Uterus (tissue), 4 donors: ENCODE measurements around the gene PYROXD2. TPM values are rescaled to one million over a fixed set of nuclear protein-coding genes. Genes with fewer than 3 reads are reported as not detected.

Experiments
- DNase-seq, 2 donors: peaks; one replicate each; pipeline ENCODE4 v3.0.0-alpha.2; 2019 to 2020
- H3K27ac ChIP-seq, 2 donors: fragments of 200-600 bp; sonication (generic); 1 replicate in 1 of 2; 2 replicates in 1 of 2; pipeline ENCODE4 v1.5.1; 2016 to 2018
- H3K27me3 ChIP-seq, 2 donors: fragments of 200-600 bp; sonication (generic); one replicate each; pipeline ENCODE4 v1.5.1; 2018 to 2019; ENCODE audit warnings: control low read depth in 1 of 2
- H3K36me3 ChIP-seq, 2 donors: fragments of 200-600 bp; sonication (generic); one replicate each; pipeline ENCODE4 v1.5.1; 2019; ENCODE audit warnings: control low read depth in 1 of 2
- H3K4me1 ChIP-seq, 2 donors: fragments of 200-600 bp; sonication (generic); one replicate each; pipeline ENCODE4 v1.5.1; 2018 to 2019; ENCODE audit warnings: control low read depth in 1 of 2
- H3K4me3 ChIP-seq, 2 donors: fragments of 200-600 bp; sonication (generic); 1 replicate in 1 of 2; 2 replicates in 1 of 2; pipeline ENCODE4 v1.5.1; 2018 to 2019; ENCODE audit warnings: mild to moderate bottlenecking in 1 of 2
- H3K9me3 ChIP-seq, 2 donors: fragments of 200-600 bp; sonication (generic); one replicate each; pipeline ENCODE4 v1.5.1; 2019; ENCODE audit warnings: control low read depth in 1 of 2
- POLR2A ChIP-seq, 2 donors: fragments of 450-650 bp; IDR thresholded peaks; one replicate each; pipeline ENCODE4 v1.6.1; 2016; ENCODE audit warnings: antibody characterized with exemption in 2 of 2, mild to moderate bottlenecking in 1 of 2, moderate library complexity in 1 of 2
- intact Hi-C: fragments of 100-400 bp; cut with DNase I; formaldehyde crosslinking; loops from one replicate; pipeline ENCODE4 v1.15.1; 2023; ENCODE audit warnings: low total_unique reads
- total RNA-seq, 4 donors: library from RNA; depleted of rRNA in 3 of 4; stranded (reverse); fragments of >200 nt in 3 of 4; gene quantifications; one replicate each; pipeline versions ENCODE4 v1.1.0 to v1.2.4, GENCODE V29; 2014 to 2023
- TF ChIP-seq, protein P1 (sequence below), 4 experiments: fragments of 200-600 bp in 2 of 4; fragments of 450-650 bp in 2 of 4; sonication (generic) in 2 of 4; IDR thresholded peaks; one replicate each; pipeline ENCODE4 v1.5.1; 2016 to 2019; ENCODE audit warnings: antibody characterized with exemption in 4 of 4, mild to moderate bottlenecking in 2 of 4, moderate library complexity in 1 of 4
- donor health status: DM: yes; HTN: yes; CAD: no.

The PYROXD2 gene
- total RNA-seq, 4 donors from 2014 or later = 3.6 to 12.5 (median 7.5) TPM

DNA sequence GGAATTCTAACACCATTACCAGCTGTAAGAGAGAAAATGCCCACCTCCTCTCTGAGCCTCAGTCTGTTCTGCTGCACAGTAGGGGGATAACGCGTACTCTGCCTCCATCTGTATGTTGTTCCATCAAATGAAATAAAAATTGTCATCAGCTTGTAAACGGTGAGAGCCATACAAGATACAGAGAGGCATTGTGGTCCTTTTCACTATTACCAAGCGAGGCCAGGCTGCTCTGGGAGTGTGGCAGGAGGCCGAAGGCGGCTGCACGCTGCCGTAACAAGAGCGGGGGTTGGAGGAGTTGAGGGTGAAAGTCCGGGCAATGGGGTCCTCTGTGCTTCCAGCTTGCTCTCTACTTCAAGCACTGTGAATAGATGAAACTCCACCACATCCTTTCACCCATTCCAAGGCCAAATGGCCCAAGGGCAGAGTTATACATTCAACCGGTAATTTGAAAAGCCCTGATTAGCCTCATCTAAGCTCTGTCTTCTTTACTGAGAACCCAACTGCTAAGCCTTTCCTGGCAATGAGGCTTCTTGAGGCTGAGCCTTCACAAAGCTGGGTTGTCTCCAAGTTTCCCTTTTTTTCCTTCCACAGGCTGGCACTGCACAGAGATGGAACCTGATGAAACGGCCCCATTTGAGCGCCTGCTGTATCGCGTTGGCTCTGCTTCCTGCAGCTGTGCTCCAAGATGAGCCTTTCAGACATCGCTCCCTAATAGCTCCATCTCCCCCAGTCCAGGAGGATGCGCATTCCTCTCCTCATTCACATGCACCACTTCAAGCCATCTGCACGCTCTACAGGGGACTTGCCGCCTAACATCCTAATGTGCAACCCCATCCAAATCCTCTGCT is 47.2 kb downstream of the PYROXD2 start:
- H3K27ac ChIP-seq = no peak overlapping the region
- no peak for DNase-seq
- no peaks in the 10 kb centered on the region for H3K9me3 ChIP-seq
- H3K4me1 ChIP-seq = no peaks in the 10 kb centered on the region
- TF ChIP-seq POLR2A (IDR thresholded peaks at IDR 0.05) = no peak
- TF ChIP-seq, protein P1, sequence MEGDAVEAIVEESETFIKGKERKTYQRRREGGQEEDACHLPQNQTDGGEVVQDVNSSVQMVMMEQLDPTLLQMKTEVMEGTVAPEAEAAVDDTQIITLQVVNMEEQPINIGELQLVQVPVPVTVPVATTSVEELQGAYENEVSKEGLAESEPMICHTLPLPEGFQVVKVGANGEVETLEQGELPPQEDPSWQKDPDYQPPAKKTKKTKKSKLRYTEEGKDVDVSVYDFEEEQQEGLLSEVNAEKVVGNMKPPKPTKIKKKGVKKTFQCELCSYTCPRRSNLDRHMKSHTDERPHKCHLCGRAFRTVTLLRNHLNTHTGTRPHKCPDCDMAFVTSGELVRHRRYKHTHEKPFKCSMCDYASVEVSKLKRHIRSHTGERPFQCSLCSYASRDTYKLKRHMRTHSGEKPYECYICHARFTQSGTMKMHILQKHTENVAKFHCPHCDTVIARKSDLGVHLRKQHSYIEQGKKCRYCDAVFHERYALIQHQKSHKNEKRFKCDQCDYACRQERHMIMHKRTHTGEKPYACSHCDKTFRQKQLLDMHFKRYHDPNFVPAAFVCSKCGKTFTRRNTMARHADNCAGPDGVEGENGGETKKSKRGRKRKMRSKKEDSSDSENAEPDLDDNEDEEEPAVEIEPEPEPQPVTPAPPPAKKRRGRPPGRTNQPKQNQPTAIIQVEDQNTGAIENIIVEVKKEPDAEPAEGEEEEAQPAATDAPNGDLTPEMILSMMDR (IDR thresholded peaks at IDR 0.05) = no peak
- intact Hi-C loops = no loop called here
- no peak overlapping the region for H3K4me3 ChIP-seq
- H3K27me3 ChIP-seq = no peaks in the 10 kb centered on the region
- H3K36me3 ChIP-seq = no peaks in the 10 kb centered on the region

DNA sequence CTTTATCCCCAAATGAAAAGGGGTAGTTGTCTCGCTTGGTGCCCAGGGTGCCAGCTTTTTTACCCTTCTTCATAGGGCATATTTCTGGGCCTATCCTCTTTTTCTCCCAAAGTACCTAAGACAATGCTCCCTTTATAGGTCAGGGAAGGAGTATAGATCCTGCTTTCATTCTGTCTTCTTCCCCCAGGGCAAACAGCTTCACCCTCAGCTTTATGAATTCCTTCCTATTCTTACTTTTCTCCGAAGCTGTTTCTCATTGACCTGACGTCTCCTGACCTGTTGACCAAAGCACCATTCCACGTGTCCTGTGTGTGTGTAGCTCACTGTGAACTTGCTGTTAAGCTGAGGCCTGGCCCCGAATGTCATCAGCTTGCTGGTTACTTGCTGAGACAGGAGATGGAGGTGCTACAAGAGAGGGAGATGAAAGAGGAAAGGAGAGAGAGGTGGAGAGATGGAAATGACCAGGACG is 48.9 kb downstream of the PYROXD2 start:
- no peaks in the 10 kb centered on the region for H3K9me3 ChIP-seq
- H3K27ac ChIP-seq = no peak overlapping the region

DNA sequence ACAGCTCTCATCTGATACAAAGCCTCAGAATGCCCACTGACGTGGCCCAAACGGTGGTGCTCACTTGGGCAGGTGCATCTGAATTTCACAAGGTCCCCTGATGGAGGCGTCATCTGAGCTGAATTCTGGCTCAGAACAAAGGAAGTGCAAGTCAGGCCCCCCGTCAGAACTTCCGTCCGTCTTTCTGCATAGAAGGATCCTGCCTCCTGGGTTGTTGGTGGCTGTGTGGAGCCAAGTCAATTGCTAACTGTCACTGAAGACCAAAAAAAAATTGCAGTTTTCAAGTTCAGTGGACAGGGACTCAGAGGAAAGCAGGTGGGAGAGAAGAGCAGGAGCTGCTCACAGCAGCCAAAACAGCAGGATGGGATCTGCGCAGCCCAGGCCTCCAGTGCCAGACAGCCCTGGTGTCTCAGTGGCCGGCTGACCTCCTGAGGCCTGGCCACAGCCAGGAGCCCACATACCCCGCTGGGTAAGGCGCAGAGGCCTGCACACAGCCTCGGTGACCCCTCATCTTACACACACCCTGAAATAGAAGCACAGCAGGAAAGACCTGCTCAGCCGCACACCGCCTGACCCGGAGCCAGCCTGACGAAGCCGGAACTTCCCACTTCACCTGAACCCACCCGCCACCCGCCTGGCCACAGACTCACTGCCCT is 49.4 kb downstream of the PYROXD2 start:
- no peak for DNase-seq
- H3K4me3 ChIP-seq = no peak overlapping the region
- H3K9me3 ChIP-seq = no peaks in the 10 kb centered on the region
- no peaks in the 10 kb centered on the region for H3K27me3 ChIP-seq
- TF ChIP-seq, protein P1 (IDR thresholded peaks at IDR 0.05) = no peak
- TF ChIP-seq POLR2A (IDR thresholded peaks at IDR 0.05) = no peak
- intact Hi-C loops = no loop called here
- no peaks in the 10 kb centered on the region for H3K4me1 ChIP-seq
- H3K36me3 ChIP-seq = no peaks in the 10 kb centered on the region
- H3K27ac ChIP-seq = no peak overlapping the region

More for the DNA sequence above, 48.9 kb downstream of the PYROXD2 start:
- Histone ChIP-seq H3K27me3 (no peaks in the 10 kb centered on the region), H3K4me1 (no peaks in the 10 kb centered on the region), H3K36me3 (no peaks in the 10 kb centered on the region), H3K4me3 (no peak overlapping the region)
- TF ChIP-seq POLR2A (IDR thresholded peaks at IDR 0.05) = no peak
- TF ChIP-seq, protein P1 (IDR thresholded peaks at IDR 0.05) = no peak
- intact Hi-C loops = no loop called here
- no peak for DNase-seq

DNA sequence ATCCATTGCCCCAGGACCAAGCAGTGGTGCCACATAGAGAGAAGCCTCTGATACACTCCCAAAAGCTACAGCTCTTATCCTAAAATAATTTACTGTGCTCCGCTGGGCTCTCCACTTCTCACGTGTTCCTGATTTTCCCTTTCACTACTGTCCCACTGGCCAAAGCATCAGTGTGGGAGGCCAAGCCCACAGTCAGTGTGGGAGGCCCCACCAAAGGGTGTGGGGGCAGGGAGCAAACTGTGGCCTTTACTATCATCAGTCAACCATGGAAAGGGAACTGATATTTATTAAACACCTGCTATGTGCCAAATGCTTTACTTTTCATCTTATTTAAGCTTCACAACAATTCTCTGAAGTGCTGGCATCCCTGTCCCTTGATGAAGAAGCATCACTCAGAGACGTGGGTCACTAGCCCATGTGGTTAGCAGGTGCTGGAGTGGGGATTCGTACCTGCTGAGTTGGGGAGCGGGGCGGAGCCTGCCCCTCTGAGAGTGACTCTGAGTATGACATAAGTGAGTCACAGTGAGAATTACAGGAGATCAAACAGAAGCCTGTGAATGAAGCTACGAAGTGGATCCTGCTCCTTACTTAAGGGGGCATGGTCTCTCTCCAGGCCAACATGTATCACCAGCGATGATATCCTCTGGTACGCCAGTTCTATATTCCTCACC is 50.4 kb downstream of the PYROXD2 start:
- no peak for DNase-seq
- Histone ChIP-seq H3K4me1 (no peaks in the 10 kb centered on the region), H3K27me3 (no peaks in the 10 kb centered on the region), H3K36me3 (no peaks in the 10 kb centered on the region), H3K4me3 (no peak overlapping the region), H3K27ac (no peak overlapping the region), H3K9me3 (no peaks in the 10 kb centered on the region)
- intact Hi-C loops = no loop called here
- no peak for TF ChIP-seq POLR2A (IDR thresholded peaks at IDR 0.05)
- TF ChIP-seq, protein P1 (IDR thresholded peaks at IDR 0.05) = no peak
